ENCODE results near the gene C4orf50. TPM values are rescaled to one million over a fixed set of nuclear protein-coding genes. Genes with fewer than 3 reads are reported as not detected.

The C4orf50 gene
- total and polyA plus RNA-seq, 2 donors (not counting 1 experiment from before 2014, with no cell fraction given): 0.02 TPM; not detected in 1

- H3K27ac Mint-ChIP-seq: no peak overlapping the region
- no peak overlapping the region for H3K4me3 Mint-ChIP-seq
- H3K27ac ChIP-seq (ENCODE audit: low read length in 2 of 2): no peak overlapping the region
- H3K9ac ChIP-seq (ENCODE audit: low read length): no peak overlapping the region
- no peak overlapping the region for H3K4me2 ChIP-seq (replicated peaks; ENCODE audit: low read depth, low read length, poor library complexity, severe bottlenecking)
- no peaks in the 10 kb centered on the region for H3K4me1 Mint-ChIP-seq
- H3K27me3 Mint-ChIP-seq: no peaks in the 10 kb centered on the region
- H3K27me3 ChIP-seq (replicated peaks in 1 of 4; ENCODE audit: control extremely low read depth in 1 of 4, control insufficient read depth in 3 of 4, insufficient read depth in 4 of 4, low read length in 3 of 4): no peaks in the 10 kb centered on the region
- no peaks in the 10 kb centered on the region for H4K20me1 ChIP-seq (ENCODE audit: control insufficient read depth, insufficient read depth, low read length, poor library complexity, severe bottlenecking)
- no peak for DNase-seq
- no peak for ATAC-seq (ENCODE audit: low read depth)
- intact Hi-C loops (cut with micrococcal nuclease): no loop called here
- peaks cover 2% of the 10 kb centered on the region for H3K9me3 Mint-ChIP-seq (ENCODE audit: insufficient read depth)
- no peak overlapping the region for H3K4me3 ChIP-seq (ENCODE audit: control extremely low read depth in 1 of 5, extremely low read depth in 1 of 5, insufficient read depth in 1 of 5, low read depth in 2 of 5, low read length in 4 of 5)
- no peaks in the 10 kb centered on the region for H3K79me2 ChIP-seq (ENCODE audit: control insufficient read depth, insufficient read depth, low read length)
- CTCF ChIA-PET: no interaction called here
- POLR2A ChIA-PET: no interaction called here
- no peaks in the 10 kb centered on the region for H3K4me1 ChIP-seq (ENCODE audit: control insufficient read depth in 2 of 2, insufficient read depth in 2 of 2, low read length in 2 of 2)
- WGBS (ENCODE audit: insufficient coverage): 90% methylated on average over 7 of the region's 7 CpGs
- peaks cover 0 to 72% (median 30%) of the 10 kb centered on the region in 3 donors for H3K9me3 ChIP-seq (ENCODE audit: control extremely low read depth in 1 of 3, control insufficient read depth in 2 of 3, insufficient read depth in 1 of 3, low read length in 2 of 3)
- H3K36me3 ChIP-seq (replicated peaks in 1 of 2; ENCODE audit: control extremely low read depth in 1 of 2, control insufficient read depth in 1 of 2, extremely low read depth in 1 of 2, insufficient read depth in 2 of 2, low read length in 1 of 2): no peaks in the 10 kb centered on the region
- no peak for TF ChIP-seq CTCF (IDR thresholded peaks at IDR 0.05)
- TF ChIP-seq EZH2 (IDR thresholded peaks at IDR 0.05; ENCODE audit: borderline replicate concordance, insufficient read depth, low read depth, low read length, poor library complexity, severe bottlenecking): no peak
- no peak overlapping the region for H2AFZ ChIP-seq (ENCODE audit: insufficient read depth, low read depth, low read length, poor library complexity, severe bottlenecking)
These were observed 41.2 kb upstream of the C4orf50 start for GRCh38 chr4:6059375-6059805.

- H3K9ac ChIP-seq (ENCODE audit: low read length): no peak overlapping the region
- H3K27me3 ChIP-seq (replicated peaks in 1 of 4; ENCODE audit: control extremely low read depth in 1 of 4, control insufficient read depth in 3 of 4, insufficient read depth in 4 of 4, low read length in 3 of 4): no peaks in the 10 kb centered on the region
- WGBS (ENCODE audit: insufficient coverage): 98% methylated on average over 10 of the region's 12 CpGs
- DNase-seq (no peak), ATAC-seq (ENCODE audit: low read depth) (no peak)
- intact Hi-C loops (cut with micrococcal nuclease): no loop called here
- TF ChIP-seq EZH2 (IDR thresholded peaks at IDR 0.05; ENCODE audit: borderline replicate concordance, insufficient read depth, low read depth, low read length, poor library complexity, severe bottlenecking) (no peak), CTCF (IDR thresholded peaks at IDR 0.05) (no peak)
- H4K20me1 ChIP-seq (ENCODE audit: control insufficient read depth, insufficient read depth, low read length, poor library complexity, severe bottlenecking): no peaks in the 10 kb centered on the region
- no peak overlapping the region for H2AFZ ChIP-seq (ENCODE audit: insufficient read depth, low read depth, low read length, poor library complexity, severe bottlenecking)
- H3K4me2 ChIP-seq (replicated peaks; ENCODE audit: low read depth, low read length, poor library complexity, severe bottlenecking): no peak overlapping the region
- Mint-ChIP-seq H3K9me3 (ENCODE audit: insufficient read depth) (peaks cover 2% of the 10 kb centered on the region), H3K27me3 (no peaks in the 10 kb centered on the region), H3K27ac (no peak overlapping the region), H3K4me1 (no peaks in the 10 kb centered on the region), H3K4me3 (no peak overlapping the region)
- H3K27ac ChIP-seq (ENCODE audit: low read length in 2 of 2): no peak overlapping the region
- H3K4me3 ChIP-seq (ENCODE audit: control extremely low read depth in 1 of 5, extremely low read depth in 1 of 5, insufficient read depth in 1 of 5, low read depth in 2 of 5, low read length in 4 of 5): no peak overlapping the region
- H3K36me3 ChIP-seq (replicated peaks in 1 of 2; ENCODE audit: control extremely low read depth in 1 of 2, control insufficient read depth in 1 of 2, extremely low read depth in 1 of 2, insufficient read depth in 2 of 2, low read length in 1 of 2): no peaks in the 10 kb centered on the region
- ChIA-PET CTCF (no interaction called here), POLR2A (no interaction called here)
- peaks cover 0 to 68% (median 30%) of the 10 kb centered on the region in 3 donors for H3K9me3 ChIP-seq (ENCODE audit: control extremely low read depth in 1 of 3, control insufficient read depth in 2 of 3, insufficient read depth in 1 of 3, low read length in 2 of 3)
- no peaks in the 10 kb centered on the region for H3K4me1 ChIP-seq (ENCODE audit: control insufficient read depth in 2 of 2, insufficient read depth in 2 of 2, low read length in 2 of 2)
- no peaks in the 10 kb centered on the region for H3K79me2 ChIP-seq (ENCODE audit: control insufficient read depth, insufficient read depth, low read length)
These were observed 40.5 kb upstream of the C4orf50 start for GRCh38 chr4:6058531-6059374.
